Neural cell (in vitro differentiated cells): Measurements from ENCODE around the gene TLR2.

Experiments
- CTCF ChIP-seq: fragments of 450-650 bp; IDR thresholded peaks from 2 replicates; pipeline ENCODE4 v1.5.1; 2014; ENCODE audit warnings: antibody characterized with exemption, mild to moderate bottlenecking, moderate library complexity; ENCODE audit not compliant: poor library complexity, severe bottlenecking
- EP300 ChIP-seq: fragments of 450-650 bp; conservative IDR thresholded peaks from 2 replicates; pipeline ENCODE4 v1.6.1; 2014; ENCODE audit warnings: antibody characterized with exemption, mild to moderate bottlenecking, moderate library complexity; ENCODE audit not compliant: poor library complexity, severe bottlenecking
- EZH2 ChIP-seq: fragments of 200-600, 300-800 bp; shearing (Covaris generic), sonication (generic); IDR thresholded peaks from 2 replicates; pipeline ENCODE4 v1.6.1; 2014; ENCODE audit warnings: antibody characterized with exemption, low read length, borderline replicate concordance, mild to moderate bottlenecking; ENCODE audit not compliant: insufficient read depth, poor library complexity, severe bottlenecking
- POLR2AphosphoS5 ChIP-seq: IDR thresholded peaks from 2 replicates; pipeline ENCODE4 v1.6.1; 2012
- RAD21 ChIP-seq: fragments of 450-650 bp; conservative IDR thresholded peaks from 2 replicates; pipeline ENCODE4 v1.6.1; 2014; ENCODE audit warnings: antibody characterized with exemption, mild to moderate bottlenecking, moderate library complexity
- REST ChIP-seq: IDR thresholded peaks from 2 replicates; pipeline ENCODE4 v1.6.1; 2012; ENCODE audit warnings: borderline replicate concordance
- SMC3 ChIP-seq: fragments of 450-650 bp; conservative IDR thresholded peaks from 2 replicates; pipeline ENCODE4 v1.6.1; 2014; ENCODE audit warnings: antibody characterized with exemption, mild to moderate bottlenecking, moderate library complexity; ENCODE audit not compliant: poor library complexity
- TAF1 ChIP-seq: IDR thresholded peaks from 2 replicates; pipeline ENCODE4 v1.6.1; 2012; ENCODE audit warnings: low read depth

- TF ChIP-seq CTCF (no peak), POLR2AphosphoS5 (no peak), EP300 (no peak), EZH2 (no peak), SMC3 (no peak), RAD21 (no peak), TAF1 (no peak), REST (no peak)
These were observed 61.6 kb downstream of the TLR2 start for GRCh38 chr4:153745651-153746050.
